Left ventricle myocardium inferior (tissue), 1 donor: ENCODE data around the gene GHRL. TPM values are rescaled to one million over a fixed set of nuclear protein-coding genes. Genes with fewer than 3 reads are reported as not detected.

ENCODE experiments used
- DNase-seq: peaks from one replicate; pipeline ENCODE4 v3.0.0-alpha.2; 2020
- H3K27ac ChIP-seq: fragments of 200-600 bp; replicated peaks from 2 replicates; pipeline ENCODE4 v1.8.0; 2021
- H3K27me3 ChIP-seq: fragments of 200-600 bp; 2 replicates; pipeline ENCODE4 v1.8.0; 2021; ENCODE audit warnings: low read depth
- H3K36me3 ChIP-seq: fragments of 200-600 bp; 2 replicates; pipeline ENCODE4 v1.8.0; 2021
- H3K4me1 ChIP-seq: fragments of 200-600 bp; 2 replicates; pipeline ENCODE4 v1.8.0; 2021
- H3K4me3 ChIP-seq: fragments of 200-600 bp; 2 replicates; pipeline ENCODE4 v1.8.0; 2021; ENCODE audit warnings: mild to moderate bottlenecking, moderate library complexity
- H3K9me3 ChIP-seq: fragments of 200-600 bp; replicated peaks from 2 replicates; pipeline ENCODE4 v1.8.0; 2021
- intact Hi-C: fragments of 100-400 bp; cut with micrococcal nuclease; formaldehyde crosslinking; loops from one replicate; pipeline ENCODE4 v1.11.0; 2022
- long read RNA-seq: library from polyadenylated mRNA; unstranded; transcript quantifications from one replicate; pipeline ENCODE4 v2.0.0, GENCODE V29; 2021
- total RNA-seq: library from RNA; stranded (reverse); fragmentation: NEBNext Ultra II Directional; extraction: Animal tissue kit (Norgen Biotek cat#: 25700); gene quantifications from one replicate; pipeline ENCODE4 v1.2.1, GENCODE V29; 2021
- TF ChIP-seq, protein P1 (sequence below): fragments of 200-600 bp; IDR thresholded peaks from 2 replicates; pipeline ENCODE4 v1.8.0; 2021; ENCODE audit warnings: antibody characterized with exemption, mild to moderate bottlenecking, borderline replicate concordance
- donor health status: DM: no; HTN: yes; CAD: no; lungs with severe emphysema.

GHRL gene, protein sequence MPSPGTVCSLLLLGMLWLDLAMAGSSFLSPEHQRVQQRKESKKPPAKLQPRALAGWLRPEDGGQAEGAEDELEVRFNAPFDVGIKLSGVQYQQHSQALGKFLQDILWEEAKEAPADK
- total RNA-seq, result 0.25 TPM
- long read RNA-seq, result 0 reads

DNA sequence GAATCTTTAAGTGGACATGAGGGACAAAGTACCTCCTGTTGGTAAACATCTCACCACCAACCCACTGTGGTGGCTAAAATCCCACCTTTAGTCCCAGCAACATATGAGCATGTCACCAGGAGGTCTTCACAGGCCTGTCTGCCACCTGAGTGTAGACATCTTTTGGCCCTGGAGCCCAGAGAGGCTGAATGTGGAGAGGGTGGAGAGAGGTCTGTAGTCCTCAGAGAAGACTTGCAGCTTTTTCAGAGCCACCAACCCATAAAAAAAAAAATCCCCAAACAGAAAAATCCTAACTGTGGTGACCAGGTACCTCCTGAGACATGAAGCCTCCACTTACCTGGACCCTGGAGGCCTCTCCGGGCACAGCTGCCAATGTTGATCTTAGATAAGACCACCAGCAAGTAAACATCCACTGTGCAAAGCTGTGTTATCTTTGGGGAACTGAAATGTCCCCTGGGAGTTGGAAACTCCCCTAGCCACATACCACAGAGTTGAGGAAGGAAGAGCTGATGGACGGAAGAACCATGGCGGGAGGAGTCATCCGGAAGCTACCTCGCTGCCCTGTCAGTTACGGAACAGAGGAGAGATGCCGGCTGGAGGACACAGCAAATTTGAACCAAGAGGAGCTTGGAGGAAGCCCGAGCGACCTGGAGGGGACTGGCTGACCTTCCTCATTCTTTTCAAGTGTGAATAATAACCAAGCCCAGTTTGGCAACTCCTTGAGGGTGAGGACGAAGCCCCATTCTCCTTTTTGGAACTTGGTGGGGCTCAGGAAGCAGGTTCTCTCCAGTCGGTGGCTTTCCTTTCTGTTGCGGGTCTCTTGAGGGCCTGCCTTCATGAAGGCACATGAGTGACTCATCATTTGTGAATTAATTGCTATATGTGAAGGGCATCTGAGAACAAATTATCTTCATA is at the start of gene GHRL:
Gene GHRL, minus strand, starts transcription at position 443 of the 915 bp plus-strand sequence. CDS start 2,767 bp downstream, outside the sequence.
- H3K9me3 ChIP-seq, result no peaks in the 10 kb centered on the region
- H3K27me3 ChIP-seq, result no peaks in the 10 kb centered on the region
- H3K27ac ChIP-seq, result no peak within 1 kb of the TSS
- intact Hi-C loops, result no loop called here
- peaks cover 48% of the 10 kb centered on the region for H3K36me3 ChIP-seq
- peaks cover 12% of the 10 kb centered on the region for H3K4me1 ChIP-seq
- no peak within 1 kb of the TSS for H3K4me3 ChIP-seq
- DNase-seq, result no peak
- TF ChIP-seq, protein P1, sequence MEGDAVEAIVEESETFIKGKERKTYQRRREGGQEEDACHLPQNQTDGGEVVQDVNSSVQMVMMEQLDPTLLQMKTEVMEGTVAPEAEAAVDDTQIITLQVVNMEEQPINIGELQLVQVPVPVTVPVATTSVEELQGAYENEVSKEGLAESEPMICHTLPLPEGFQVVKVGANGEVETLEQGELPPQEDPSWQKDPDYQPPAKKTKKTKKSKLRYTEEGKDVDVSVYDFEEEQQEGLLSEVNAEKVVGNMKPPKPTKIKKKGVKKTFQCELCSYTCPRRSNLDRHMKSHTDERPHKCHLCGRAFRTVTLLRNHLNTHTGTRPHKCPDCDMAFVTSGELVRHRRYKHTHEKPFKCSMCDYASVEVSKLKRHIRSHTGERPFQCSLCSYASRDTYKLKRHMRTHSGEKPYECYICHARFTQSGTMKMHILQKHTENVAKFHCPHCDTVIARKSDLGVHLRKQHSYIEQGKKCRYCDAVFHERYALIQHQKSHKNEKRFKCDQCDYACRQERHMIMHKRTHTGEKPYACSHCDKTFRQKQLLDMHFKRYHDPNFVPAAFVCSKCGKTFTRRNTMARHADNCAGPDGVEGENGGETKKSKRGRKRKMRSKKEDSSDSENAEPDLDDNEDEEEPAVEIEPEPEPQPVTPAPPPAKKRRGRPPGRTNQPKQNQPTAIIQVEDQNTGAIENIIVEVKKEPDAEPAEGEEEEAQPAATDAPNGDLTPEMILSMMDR, result no peak

DNA sequence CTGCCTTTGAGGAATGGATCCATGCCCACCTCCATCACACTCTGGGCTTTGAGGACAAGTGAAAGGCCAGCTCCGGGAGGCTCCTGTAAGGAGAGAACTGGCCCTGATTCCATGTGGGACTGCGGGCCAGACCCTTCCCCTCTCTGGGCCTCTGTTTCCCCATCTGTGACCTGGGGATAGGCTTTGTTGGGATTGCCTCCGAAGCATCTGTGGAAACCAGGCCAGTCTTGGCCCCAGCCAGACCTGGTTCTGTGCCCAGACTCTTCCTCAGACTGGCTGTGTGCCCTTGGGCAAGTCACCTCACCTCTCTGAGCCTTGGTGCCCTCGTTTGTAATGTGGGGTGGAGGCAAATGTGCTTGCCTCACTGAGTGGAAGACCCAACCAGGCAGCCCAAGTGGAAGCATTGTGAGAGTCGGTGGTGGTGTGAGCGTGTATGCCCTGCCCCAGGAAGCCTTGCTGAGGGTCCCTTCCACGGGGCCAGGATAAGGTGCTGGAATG is 49.2 kb upstream of the GHRL start:
- no peak overlapping the region for H3K27ac ChIP-seq
- intact Hi-C loops, result no loop called here
- no peaks in the 10 kb centered on the region for H3K36me3 ChIP-seq
- no peaks in the 10 kb centered on the region for H3K4me1 ChIP-seq
- TF ChIP-seq, protein P1, result no peak
- peaks cover 13% of the 10 kb centered on the region for H3K27me3 ChIP-seq
- DNase-seq, result no peak
- H3K9me3 ChIP-seq, result no peaks in the 10 kb centered on the region
- no peak overlapping the region for H3K4me3 ChIP-seq

DNA sequence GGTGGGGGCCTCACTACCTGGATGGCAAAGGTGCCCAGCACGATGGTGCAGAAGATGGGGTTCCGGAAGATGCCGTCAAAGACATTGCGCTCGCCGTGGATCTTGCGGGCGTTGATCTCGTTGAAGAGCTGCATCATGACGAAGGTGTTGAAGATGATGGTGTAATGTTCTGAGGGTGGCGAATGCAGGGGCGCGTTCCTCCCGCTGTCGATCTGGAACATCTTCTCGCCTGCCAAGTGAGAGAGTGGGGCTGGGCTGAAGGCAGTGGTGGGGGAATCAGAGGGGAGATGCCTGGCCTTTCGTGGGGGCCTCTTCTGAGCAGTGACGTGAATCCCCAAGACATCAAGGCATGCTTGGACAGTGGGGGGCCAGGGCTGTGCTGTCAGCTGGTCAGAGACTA is 47.7 kb upstream of the GHRL start:
- Histone ChIP-seq H3K27me3 (peaks cover 15% of the 10 kb centered on the region), H3K9me3 (no peaks in the 10 kb centered on the region), H3K4me1 (no peaks in the 10 kb centered on the region), H3K27ac (no peak overlapping the region), H3K4me3 (no peak overlapping the region), H3K36me3 (no peaks in the 10 kb centered on the region)
- no peak for DNase-seq
- intact Hi-C loops, result no loop called here
- TF ChIP-seq, protein P1, result no peak

DNA sequence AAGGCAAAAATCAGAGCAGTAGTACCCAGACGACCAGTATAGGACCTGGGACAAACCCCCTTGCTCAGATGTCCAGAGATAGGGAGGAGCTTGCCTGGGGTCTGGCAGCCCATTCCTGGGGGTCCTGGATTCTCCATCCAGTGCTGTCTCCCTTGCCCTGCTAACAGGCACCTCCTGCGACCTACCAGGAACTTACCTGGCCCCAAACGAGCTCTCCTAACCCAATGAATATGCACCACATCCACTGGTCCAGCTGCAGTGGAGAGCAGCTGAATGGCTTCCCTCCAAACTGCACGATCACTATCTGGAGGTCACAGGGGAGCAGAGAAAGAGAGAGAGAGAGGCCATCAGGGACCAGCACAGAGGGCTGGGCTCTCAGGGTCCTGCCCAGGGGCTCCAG is 47.3 kb upstream of the GHRL start:
- DNase-seq, result no peak
- Histone ChIP-seq H3K36me3 (no peaks in the 10 kb centered on the region), H3K4me1 (no peaks in the 10 kb centered on the region), H3K27ac (no peak overlapping the region), H3K9me3 (no peaks in the 10 kb centered on the region), H3K4me3 (no peak overlapping the region), H3K27me3 (peaks cover 15% of the 10 kb centered on the region)
- intact Hi-C loops, result no loop called here
- TF ChIP-seq, protein P1, result no peak

DNA sequence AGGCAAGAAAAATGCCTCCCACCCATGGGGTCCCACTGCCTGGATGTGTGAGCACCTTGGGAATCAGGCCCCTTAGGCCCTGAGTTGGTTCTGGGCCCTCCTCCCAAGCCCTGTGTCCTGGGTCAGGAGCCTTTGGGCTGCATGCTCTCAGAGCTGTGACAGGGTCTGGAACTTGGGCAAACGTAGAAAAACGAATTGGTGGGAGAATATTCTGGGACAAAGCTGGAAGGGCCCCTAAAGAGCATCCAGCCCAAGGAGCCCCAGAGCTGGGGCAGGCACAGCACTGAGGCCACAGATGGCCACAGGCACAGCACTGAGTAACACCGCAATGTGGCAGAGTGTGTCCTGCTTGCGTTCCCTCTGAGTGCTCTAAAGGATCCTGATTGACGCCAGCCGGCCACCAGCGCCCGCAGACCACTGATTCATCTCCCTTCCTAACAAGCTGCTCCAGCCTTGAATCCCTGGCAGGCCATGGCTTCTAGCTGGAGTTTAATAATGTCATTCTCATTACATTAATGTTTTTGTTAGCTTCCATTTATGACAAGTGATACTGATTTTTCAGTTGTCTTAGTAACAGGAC is 46.7 kb upstream of the GHRL start:
- H3K27me3 ChIP-seq, result peaks cover 15% of the 10 kb centered on the region
- H3K4me1 ChIP-seq, result no peaks in the 10 kb centered on the region
- H3K36me3 ChIP-seq, result no peaks in the 10 kb centered on the region
- intact Hi-C loops, result no loop called here
- H3K9me3 ChIP-seq, result no peaks in the 10 kb centered on the region
- no peak overlapping the region for H3K4me3 ChIP-seq
- peak; percentile 3 for DNase-seq
- TF ChIP-seq, protein P1, result no peak
- H3K27ac ChIP-seq, result no peak overlapping the region
